DMS114 treated with DMSO at 0.1 percent for 48 hours (cell line): ENCODE results near the gene IPPK.
"Not testable (repeated sequence)": the region's sequence is repeated elsewhere in the genome, so short reads cannot be mapped to it uniquely, and the experiment has no call there.

Source experiments
- DNase-seq: peaks from one replicate; lab custom pipeline; 2025; ENCODE audit not compliant: unreplicated experiment; lab: John Stamatoyannopoulos, UW

IPPK gene

GRCh38 chr9:92638621-92639101, 31.3 kb downstream of the IPPK start:
- DNase-seq = no peak

GRCh38 chr9:92637886-92638620, 31.9 kb downstream of the IPPK start:
- no peak for DNase-seq

- no peak for DNase-seq
These were observed 32.6 kb downstream of the IPPK start for GRCh38 chr9:92637326-92637725.

- DNase-seq = no peak
These were observed 33.3 kb downstream of the IPPK start for GRCh38 chr9:92636627-92637026.

DNA sequence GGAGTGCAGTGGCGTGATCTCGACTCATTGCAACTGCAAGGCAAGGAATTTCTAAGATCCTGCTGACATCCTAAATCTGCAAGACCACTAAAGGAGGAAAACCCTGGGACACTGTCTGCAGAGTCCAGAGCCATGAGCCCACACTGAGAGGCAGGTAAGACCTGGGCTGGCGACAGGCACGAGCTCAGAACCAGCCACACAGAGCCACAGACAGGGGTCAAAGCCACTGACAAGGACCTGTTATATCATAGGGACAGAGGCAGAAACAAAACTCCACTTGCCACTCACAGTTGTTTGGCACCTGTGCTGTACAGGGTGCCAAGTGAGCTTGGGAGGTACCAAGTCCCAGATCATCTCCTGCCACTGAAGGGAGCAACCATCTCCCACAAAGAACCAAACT, 34.2 kb downstream of the IPPK start:
- no peak for DNase-seq

- DNase-seq = peak; percentile 10
These were observed 35.0 kb downstream of the IPPK start for GRCh38 chr9:92634712-92635605.

DNA sequence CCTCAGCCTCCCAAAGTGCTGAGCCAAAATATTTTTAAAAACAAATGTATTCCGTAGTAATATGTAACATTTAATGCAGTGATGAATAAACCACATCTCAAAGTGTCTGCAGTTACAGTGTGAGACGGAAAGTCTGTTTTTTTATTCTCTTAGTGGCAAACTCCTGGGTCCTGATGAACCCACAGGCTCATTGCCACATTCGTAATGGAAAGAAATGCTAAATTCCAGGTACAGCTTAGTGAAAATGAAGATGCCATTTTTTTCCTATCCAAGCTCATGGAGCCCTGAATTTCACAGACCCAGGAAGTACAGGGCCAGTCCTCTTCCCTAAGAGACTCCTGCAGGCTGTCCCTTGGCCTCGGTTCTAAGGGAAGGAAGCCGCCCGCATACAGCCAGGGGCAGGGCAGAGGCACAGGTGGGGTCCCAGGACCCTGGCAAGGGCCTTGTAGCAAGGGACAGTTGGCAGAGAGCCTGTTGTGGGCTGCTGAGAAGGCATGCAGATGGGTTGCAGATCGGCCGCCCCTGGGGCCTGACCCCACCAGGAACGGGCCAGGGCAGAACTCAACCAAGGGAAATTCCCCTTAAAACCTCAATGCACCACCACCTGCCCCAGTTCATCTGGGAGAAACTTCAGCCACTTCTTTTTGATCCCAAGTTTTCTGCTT, 36.2 kb downstream of the IPPK start:
- DNase-seq = no peak

DNA sequence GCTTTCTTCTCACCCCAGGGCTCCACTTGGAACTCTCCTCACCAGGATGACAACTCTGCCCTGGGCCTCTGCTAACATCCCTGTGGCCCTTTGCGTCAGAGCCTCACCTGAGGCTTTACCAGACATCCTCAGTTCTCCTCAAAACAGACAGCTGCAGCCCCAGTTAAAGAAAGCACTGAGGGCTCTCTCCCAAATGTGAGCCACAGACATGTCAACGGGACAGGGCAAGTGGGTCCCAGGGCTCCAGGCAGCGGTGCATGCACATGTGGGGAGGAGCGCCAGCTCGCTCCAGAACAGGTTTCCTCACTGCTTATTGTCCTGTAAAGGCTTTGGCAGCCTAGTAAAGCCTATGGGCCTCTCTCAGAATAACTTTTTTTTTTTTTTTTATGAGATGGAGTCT, 37.3 kb downstream of the IPPK start:
- no peak for DNase-seq

DNA sequence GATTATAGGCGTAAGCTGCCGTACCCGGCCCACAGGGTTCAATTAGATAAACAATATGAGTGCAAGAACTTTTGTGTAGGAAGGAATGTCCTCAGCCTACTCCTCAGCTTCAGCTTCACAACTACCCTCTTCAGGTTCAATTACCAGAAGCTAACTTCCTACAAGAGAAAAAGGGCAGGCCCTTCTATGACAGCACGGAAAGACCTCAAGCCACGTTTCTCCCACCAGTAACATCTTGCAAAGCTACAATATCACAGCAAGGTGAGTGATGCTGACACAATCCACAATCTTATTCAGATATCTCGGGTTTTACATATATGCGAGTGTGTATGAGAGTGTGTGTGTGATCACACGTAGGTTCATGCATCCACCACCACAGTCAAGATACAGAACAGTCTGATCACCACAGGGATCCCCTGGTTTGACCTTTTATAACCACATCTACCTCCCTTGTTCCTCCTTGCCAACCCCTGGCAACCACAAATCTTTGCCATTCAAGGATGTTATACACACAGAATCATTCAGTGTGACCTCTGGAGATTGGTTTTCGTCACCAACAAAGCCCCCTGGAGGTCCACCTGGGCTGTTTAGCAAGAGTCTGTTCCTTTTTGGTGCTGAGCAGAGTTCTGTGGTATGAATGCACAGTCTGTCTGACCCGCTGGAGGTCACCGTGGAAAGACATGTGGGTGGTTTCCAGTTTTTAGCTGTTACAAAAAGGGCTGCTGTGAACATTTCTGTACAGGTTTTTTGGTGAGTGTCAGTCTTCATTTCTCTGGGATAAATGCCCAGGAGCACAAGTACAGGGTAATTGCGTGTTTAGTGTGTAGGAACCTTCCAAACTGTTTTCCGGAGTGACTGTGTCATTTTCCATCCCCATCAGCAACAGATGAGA, 38.2 kb downstream of the IPPK start:
- no peak for DNase-seq

DNA sequence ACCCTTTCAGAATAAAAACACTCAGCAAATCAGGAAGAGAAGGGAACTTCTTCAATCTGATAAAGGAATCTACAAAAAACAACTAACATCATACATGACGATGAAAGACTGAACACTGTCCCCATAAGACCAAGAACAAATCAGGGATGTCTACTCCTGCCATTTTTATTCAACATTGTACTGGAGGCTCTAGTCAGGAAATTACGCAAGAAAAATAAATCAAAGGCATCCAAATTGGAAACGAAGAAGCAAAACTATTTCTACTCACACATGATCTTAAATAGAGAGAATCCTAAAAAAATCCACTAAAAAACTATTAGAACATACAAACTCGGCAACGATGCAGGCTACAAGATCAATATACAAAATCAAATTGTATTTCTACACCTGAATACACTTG, 42.3 kb downstream of the IPPK start:
- no peak for DNase-seq

DNA sequence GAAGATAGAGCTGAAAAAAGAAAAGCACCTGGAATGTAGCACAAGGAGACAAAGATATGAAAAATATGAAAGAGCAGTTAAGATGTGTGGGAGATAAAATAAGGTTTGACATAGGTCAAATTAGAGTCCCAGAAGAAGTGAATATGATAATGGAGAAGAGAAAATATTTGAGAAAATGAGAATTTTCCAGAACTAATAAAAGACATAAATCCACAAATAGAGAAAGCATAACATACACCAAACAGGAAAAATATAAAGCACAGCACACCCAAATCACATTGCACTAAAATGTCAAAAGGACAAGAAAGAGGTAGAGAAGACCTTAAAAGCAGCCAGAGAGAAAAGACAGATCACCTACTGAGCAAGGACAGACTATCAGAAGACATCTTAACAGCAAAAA, 43.4 kb downstream of the IPPK start:
- no peak for DNase-seq

DNA sequence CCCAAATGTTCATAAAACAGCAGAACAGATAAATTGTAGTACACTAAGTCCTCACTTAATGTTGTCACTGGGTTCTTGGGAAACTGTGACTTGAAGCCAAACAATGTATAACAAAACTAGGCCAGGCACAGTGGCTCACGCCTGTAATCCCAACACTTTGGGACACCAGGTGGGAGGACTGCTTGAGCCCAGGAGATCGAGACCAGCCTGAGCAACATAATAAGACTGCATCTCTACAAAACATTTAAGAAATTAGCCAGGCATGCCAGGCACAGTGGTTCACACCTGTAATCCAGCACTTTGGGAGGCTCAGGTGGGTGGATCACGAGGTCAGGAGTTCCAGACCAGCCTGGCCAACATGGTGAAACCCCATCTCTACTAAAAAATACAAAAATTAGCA, 46.0 kb downstream of the IPPK start:
- DNase-seq = not testable (repeated sequence)

DNA sequence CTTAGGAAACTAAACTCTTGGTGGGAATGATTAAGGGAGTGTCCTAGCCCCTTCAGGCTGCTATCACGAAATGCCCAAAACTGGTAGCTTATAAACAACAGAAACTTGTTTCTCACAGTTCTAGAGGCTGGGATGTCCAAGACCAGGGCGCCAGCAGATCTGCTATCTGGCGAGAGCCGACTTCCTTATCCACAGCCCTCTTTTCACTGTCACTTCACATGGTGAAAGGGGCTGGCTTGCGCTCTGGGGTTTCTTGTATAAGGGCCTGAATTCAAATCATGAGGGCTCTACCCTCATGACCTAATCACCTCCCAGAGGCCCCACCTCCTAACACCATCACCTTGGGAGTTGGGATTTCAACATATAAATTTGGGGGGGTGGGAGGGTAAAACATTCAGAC, 49.1 kb downstream of the IPPK start:
- DNase-seq = no peak

DNA sequence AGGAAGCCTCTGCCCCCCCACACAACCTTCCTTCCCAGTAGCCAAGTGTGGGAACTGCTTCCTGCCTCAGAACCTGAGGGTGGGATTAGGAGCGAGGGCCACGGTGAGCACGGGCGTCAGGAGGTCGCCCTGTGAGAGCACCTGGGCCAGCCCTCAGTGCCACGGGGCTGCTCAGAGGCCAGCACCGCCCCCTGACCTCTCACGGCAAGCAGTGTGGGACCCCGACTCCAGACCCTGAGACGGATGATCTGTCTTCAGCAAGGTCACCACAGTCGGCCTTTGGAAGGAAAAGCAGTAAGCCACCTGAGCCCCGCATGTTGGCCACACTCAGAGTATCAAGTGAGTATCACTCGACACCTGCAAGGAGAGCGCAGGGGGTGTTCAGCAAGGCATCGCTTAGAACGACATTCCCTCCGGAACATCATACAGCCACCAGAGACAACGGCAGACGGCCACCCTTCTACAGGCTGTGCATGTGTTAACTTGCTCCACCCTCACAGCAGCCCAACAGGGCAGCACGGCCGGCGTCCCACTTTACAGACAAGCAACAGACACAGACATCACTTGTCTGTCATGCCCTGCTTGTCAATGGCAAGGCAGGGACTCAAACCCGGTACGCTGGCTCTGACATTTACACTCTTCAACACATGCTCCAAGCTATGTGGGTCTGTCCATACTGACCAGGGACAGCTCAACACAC, 50.2 kb downstream of the IPPK start:
- DNase-seq = no peak

GRCh38 chr9:92618633-92619225, 51.2 kb downstream of the IPPK start:
- no peak for DNase-seq

- no peak for DNase-seq
These were observed 51.9 kb downstream of the IPPK start for GRCh38 chr9:92617951-92618510.

GRCh38 chr9:92617195-92617813, 52.6 kb downstream of the IPPK start:
- no peak for DNase-seq

GRCh38 chr9:92616655-92617111, 53.2 kb downstream of the IPPK start:
- no peak for DNase-seq

DNA sequence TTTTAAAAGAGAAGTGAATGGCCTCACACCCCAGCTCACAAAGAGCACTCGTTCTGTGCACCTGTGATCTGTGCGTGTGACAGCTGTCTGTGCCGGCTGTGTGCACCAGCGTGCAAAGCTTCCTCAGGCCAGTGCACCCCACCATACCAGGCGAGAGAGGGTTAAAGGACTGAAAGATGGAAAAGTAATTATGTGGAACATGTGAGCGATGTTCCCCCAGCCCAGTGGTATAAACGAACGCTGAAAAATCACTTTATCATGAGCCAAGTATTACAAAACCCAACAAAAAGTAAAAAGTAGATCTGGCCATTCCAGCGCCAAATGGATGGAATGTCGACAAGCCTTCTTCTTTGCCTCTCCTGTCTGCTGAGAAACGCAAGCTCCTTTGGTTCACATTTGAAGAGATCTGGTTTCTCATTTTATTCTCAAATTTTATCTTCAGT, 53.7 kb downstream of the IPPK start:
- no peak for DNase-seq
